HCT116 (cell line): ENCODE data around the gene OLAH. TPM values are rescaled to one million over a fixed set of nuclear protein-coding genes. Genes with fewer than 3 reads are reported as not detected.
A peak's percentile ranks its signal among the peaks of the same experiment; 100 is the strongest.

Experiments
- ATAC-seq: fragments of 200-7000 bp; cut with Tn5 transposase; 2 replicates; pipeline ENCODE4 v1.9.1; 2020; ENCODE audit warnings: mild to moderate bottlenecking, moderate library complexity
- BruUV-seq: library from RNA; stranded (reverse); fragments of 400-500 nt; replicated peaks from 2 replicates; lab custom pipeline; 2021; lab: Mats Ljungman, UMichigan
- CTCF ChIA-PET: fragments of 300-600 bp; sonication (Branson Sonifier 250); formaldehyde crosslinking; loops from one replicate; lab custom pipeline; 2021; ENCODE audit warnings: antibody characterized with exemption; lab: Charles Lee
- POLR2A ChIA-PET: fragments of 300-600, 350-600 bp; sonication (Branson Sonifier 250); formaldehyde crosslinking; loops from one replicate; lab custom pipeline; 2021; ENCODE audit warnings: antibody characterized with exemption; lab: Charles Lee
- RAD21 ChIA-PET, 2 experiments: fragments of 300-600 bp; sonication (Branson Sonifier 250); formaldehyde crosslinking; loops; one replicate each; lab custom pipeline; 2023; ENCODE audit warnings: low total read pairs in 2 of 2; ENCODE audit not compliant: uncharacterized antibody in 2 of 2, unreplicated experiment in 2 of 2, low non-redundant PET in 1 of 2; lab: Charles Lee
- DNase-seq: peaks from one replicate; pipeline ENCODE4 v3.0.0-alpha.2; 2010; ENCODE audit warnings: low read depth, low spot score
- H2AFZ ChIP-seq: fragments of 200-600 bp; shearing (Covaris generic), sonication (generic); 2 replicates; pipeline ENCODE4 v1.6.1; 2017; ENCODE audit warnings: low read depth, mixed run types, mixed read lengths, antibody characterized with exemption, low read length; ENCODE audit not compliant: poor library complexity, severe bottlenecking
- H3K27ac ChIP-seq: 2 replicates; pipeline ENCODE4 v1.5.1; 2012; ENCODE audit warnings: low read depth, low read length
- H3K27me3 ChIP-seq: fragments of 200-600 bp; sonication (generic); 2 replicates; pipeline ENCODE4 v1.6.1; 2016; ENCODE audit warnings: mixed run types, low read length, mixed read lengths; ENCODE audit not compliant: insufficient read depth
- H3K36me3 ChIP-seq, 2 experiments: fragments of 200-500 bp in 1 of 2; fragments of 200-600 bp in 1 of 2; sonication (Bioruptor generic) in 1 of 2; sonication (generic) in 1 of 2; 2 replicates each; pipeline versions ENCODE4 v1.5.1 to v1.6.1; 2014 to 2016; ENCODE audit warnings: low read length in 2 of 2, inconsistent platforms in 1 of 2, mixed read lengths in 1 of 2, mixed run types in 1 of 2; ENCODE audit not compliant: insufficient read depth in 2 of 2, control insufficient read depth in 1 of 2
- H3K4me1 ChIP-seq, 2 experiments: fragments of 200-600 bp in 1 of 2; sonication (generic) in 1 of 2; 2 replicates each; pipeline versions ENCODE4 v1.5.1 to v1.6.1; 2012 to 2017; ENCODE audit warnings: low read length in 2 of 2, inconsistent platforms in 1 of 2, mild to moderate bottlenecking in 1 of 2, mixed read lengths in 1 of 2, mixed run types in 1 of 2, moderate library complexity in 1 of 2; ENCODE audit not compliant: insufficient read depth in 2 of 2, control insufficient read depth in 1 of 2
- H3K4me2 ChIP-seq: fragments of 200-600 bp; sonication (generic); 2 replicates; pipeline ENCODE4 v1.6.1; 2017; ENCODE audit warnings: mixed run types, low read length, mixed read lengths
- H3K4me3 ChIP-seq, 2 experiments: fragments of 200-600 bp in 1 of 2; sonication (generic) in 1 of 2; replicated peaks in 1 of 2; 2 replicates each; pipeline ENCODE4 v1.5.1; 2011 to 2016; ENCODE audit warnings: low read length in 2 of 2, control low read depth in 1 of 2, low read depth in 1 of 2, mild to moderate bottlenecking in 1 of 2, mixed read lengths in 1 of 2, mixed run types in 1 of 2
- H3K79me2 ChIP-seq: fragments of 200-600 bp; sonication (generic); 2 replicates; pipeline ENCODE4 v1.6.1; 2017; ENCODE audit warnings: mild to moderate bottlenecking, mixed run types, low read length, moderate library complexity, mixed read lengths; ENCODE audit not compliant: insufficient read depth
- H3K9ac ChIP-seq: fragments of 200-600 bp; sonication (generic); 2 replicates; pipeline ENCODE4 v1.6.1; 2016; ENCODE audit warnings: low read length, mixed read lengths
- H3K9me2 ChIP-seq: fragments of 200-600 bp; sonication (generic), shearing (Covaris generic); 2 replicates; pipeline ENCODE4 v1.6.1; 2017; ENCODE audit warnings: mixed run types, mild to moderate bottlenecking, moderate library complexity; ENCODE audit not compliant: insufficient read depth
- H3K9me3 ChIP-seq, 2 experiments: fragments of 200-500 bp in 1 of 2; fragments of 200-600 bp in 1 of 2; sonication (Bioruptor generic) in 1 of 2; sonication (generic) in 1 of 2; 2 replicates each; pipeline ENCODE4 v1.6.1; 2014 to 2017; ENCODE audit warnings: low read length in 2 of 2, mixed read lengths in 2 of 2, inconsistent platforms in 1 of 2, low read depth in 1 of 2, mild to moderate bottlenecking in 1 of 2, mixed run types in 1 of 2, moderate library complexity in 1 of 2; ENCODE audit not compliant: control insufficient read depth in 1 of 2, insufficient read depth in 1 of 2
- H4K20me1 ChIP-seq: fragments of 200-600 bp; sonication (generic), shearing (Covaris generic); 2 replicates; pipeline ENCODE4 v1.6.1; 2017; ENCODE audit warnings: mixed run types, mild to moderate bottlenecking, moderate library complexity; ENCODE audit not compliant: insufficient read depth
- CTCF ChIP-seq, 3 experiments: fragments of 200-600 bp in 1 of 3; sonication (generic) in 1 of 3; IDR thresholded peaks in 2 of 3; conservative IDR thresholded peaks in 1 of 3; 2 replicates each; pipeline ENCODE4 v1.5.1; 2012 to 2017; ENCODE audit warnings: low read depth in 2 of 3, low read length in 2 of 3, antibody characterized with exemption in 1 of 3, borderline replicate concordance in 1 of 3, control low read depth in 1 of 3, mild to moderate bottlenecking in 1 of 3, mixed read lengths in 1 of 3, mixed run types in 1 of 3, moderate library complexity in 1 of 3; ENCODE audit not compliant: insufficient read depth in 1 of 3
- RAD21 ChIP-seq: IDR thresholded peaks from 2 replicates; pipeline ENCODE4 v1.6.1; 2012; ENCODE audit warnings: low read depth, mild to moderate bottlenecking
- SP1 ChIP-seq: IDR thresholded peaks from 2 replicates; pipeline ENCODE4 v1.6.1; 2012; ENCODE audit warnings: low read depth
- SRF ChIP-seq: IDR thresholded peaks from 2 replicates; pipeline ENCODE4 v1.6.1; 2012; ENCODE audit warnings: low read depth
- intact Hi-C: fragments of 100-400 bp; cut with micrococcal nuclease; formaldehyde crosslinking; loops from 2 replicates; pipeline ENCODE4 v1.10.0; 2022
- total RNA-seq: library from RNA; stranded (reverse); gene quantifications from one replicate; pipeline ENCODE4 v1.2.1, GENCODE V29; 2021; ENCODE audit not compliant: unreplicated experiment

OLAH gene
- total RNA-seq, 1 experiment from 2014 or later: not detected

GRCh38 chr10:15083674-15084501 is 40.1 kb downstream of the OLAH start:
- ChIA-PET CTCF (no interaction called here), POLR2A (no interaction called here), RAD21 (no interaction called here)
- H3K27me3 ChIP-seq: no peaks in the 10 kb centered on the region
- no peak overlapping the region for H2AFZ ChIP-seq
- no peaks in the 10 kb centered on the region for H3K36me3 ChIP-seq
- no peaks in the 10 kb centered on the region for H3K9me3 ChIP-seq
- H3K4me1 ChIP-seq: peaks cover 7 to 22% of the 10 kb centered on the region in 2 experiments; a peak in 3 of 4 replicates
- H3K9ac ChIP-seq: peak overlapping the region; percentile 40
- no peaks in the 10 kb centered on the region for H4K20me1 ChIP-seq
- intact Hi-C loops: no loop called here
- H3K9me2 ChIP-seq: no peaks in the 10 kb centered on the region
- no peaks in the 10 kb centered on the region for H3K79me2 ChIP-seq
- TF ChIP-seq SP1 (no peak), CTCF (IDR thresholded peaks at IDR 0.05 in 2 of 3, conservative IDR thresholded peaks at IDR 0.05 in 1 of 3; ENCODE audit: borderline replicate concordance in 1 of 3, insufficient read depth in 1 of 3, low read depth in 2 of 3, low read length in 2 of 3) (peak; percentile 7 to 18 (median 16); a peak in 1 of 6 replicates)
- ATAC-seq (no peak; the same call in 1 of the 2 replicates), DNase-seq (no peak)
- no TSS peak for BruUV-seq
- peak overlapping the region; percentile 82 for H3K4me2 ChIP-seq
- peak overlapping the region; percentile 38 to 57 for H3K4me3 ChIP-seq
- no peak overlapping the region for H3K27ac ChIP-seq

DNA sequence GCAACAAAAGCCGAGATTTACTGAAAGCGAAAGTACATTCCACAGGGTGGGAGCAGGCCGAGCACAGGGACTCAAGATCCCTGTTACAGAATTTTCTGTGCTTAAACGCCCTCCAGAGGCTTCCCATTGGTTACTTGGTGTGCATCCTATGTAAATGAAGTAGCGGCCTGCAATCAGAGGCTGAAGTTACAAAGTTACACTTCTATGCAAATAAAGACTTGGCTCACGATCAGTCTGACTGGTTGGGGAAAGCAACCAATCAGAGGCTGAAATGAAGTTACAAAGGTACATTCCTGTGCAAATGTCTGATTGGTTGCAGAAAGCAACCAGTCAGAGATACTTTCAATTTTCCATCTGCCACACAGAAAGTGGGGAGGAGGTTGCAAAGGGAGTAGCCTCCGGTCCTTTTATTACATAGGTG is 40.8 kb downstream of the OLAH start:
- peak overlapping the region; percentile 82 for H3K4me2 ChIP-seq
- peak; percentile 64 for DNase-seq
- intact Hi-C loops: no loop called here
- peak; percentile 69 for ATAC-seq
- TF ChIP-seq SRF: no peak
- TF ChIP-seq RAD21: peak; percentile 27; the same call in 1 of the 2 replicates
- 0 out of 6 replicates have a peak, but pooled peaks of 2 of the 3 experiments have one; percentile 4 to 5 for TF ChIP-seq CTCF (IDR thresholded peaks at IDR 0.05 in 2 of 3, conservative IDR thresholded peaks at IDR 0.05 in 1 of 3; ENCODE audit: borderline replicate concordance in 1 of 3, insufficient read depth in 1 of 3, low read depth in 2 of 3, low read length in 2 of 3)
- TF ChIP-seq SP1: no peak
- H3K9me3 ChIP-seq: no peaks in the 10 kb centered on the region
- RAD21 ChIA-PET: no interaction called here
- no peaks in the 10 kb centered on the region for H3K27me3 ChIP-seq
- CTCF ChIA-PET: no interaction called here
- peak overlapping the region; percentile 38 to 57 for H3K4me3 ChIP-seq
- H3K9ac ChIP-seq: peak overlapping the region; percentile 40
- H2AFZ ChIP-seq: no peak overlapping the region
- POLR2A ChIA-PET: no interaction called here
- H3K4me1 ChIP-seq: peaks cover 7 to 22% of the 10 kb centered on the region in 2 experiments; a peak in 3 of 4 replicates
- H3K9me2 ChIP-seq: no peaks in the 10 kb centered on the region
- no peak overlapping the region for H3K27ac ChIP-seq
- no TSS peak for BruUV-seq
- H3K36me3 ChIP-seq: no peaks in the 10 kb centered on the region
- no peaks in the 10 kb centered on the region for H4K20me1 ChIP-seq
- no peaks in the 10 kb centered on the region for H3K79me2 ChIP-seq
